ENCODE results near the gene ZNF385B. TPM values are rescaled to one million over a fixed set of nuclear protein-coding genes. Genes with fewer than 3 reads are reported as not detected.

ZNF385B gene
- total and polyA plus RNA-seq, 9 of the 15 experiments (the other 6 are each of a cell fraction or from before 2014, with no cell fraction given): 0.50 TPM; not detected in 8

DNA sequence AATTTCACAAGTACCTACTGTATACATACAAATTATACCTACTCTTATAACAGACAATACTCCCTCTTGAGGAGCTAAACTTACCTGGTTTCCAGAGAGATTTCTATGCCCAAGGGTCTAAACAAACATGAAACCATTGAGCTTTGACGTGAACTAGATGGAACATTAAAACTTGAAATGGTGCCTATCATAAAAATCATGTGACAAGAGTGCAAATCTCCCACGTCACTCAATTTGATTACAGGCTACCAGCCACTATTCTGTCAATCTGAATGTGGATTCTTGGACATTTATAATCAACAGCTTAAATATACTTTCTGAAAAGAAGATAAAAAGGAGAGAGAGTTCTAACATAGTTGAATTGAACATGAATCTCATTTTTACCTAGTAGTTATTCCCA lies 299.7 kb downstream of the ZNF385B start:
- Histone ChIP-seq H3K36me3 (ENCODE audit: control insufficient read depth, insufficient read depth, low read length) (no peaks in the 10 kb centered on the region), H2AFZ (ENCODE audit: low read depth, low read length) (no peak overlapping the region), H3K4me2 (ENCODE audit: insufficient read depth, low read length) (no peak overlapping the region), H4K20me1 (replicated peaks; ENCODE audit: control insufficient read depth, insufficient read depth, low read length) (no peaks in the 10 kb centered on the region), H3K4me1 (replicated peaks in 1 of 2; ENCODE audit: control insufficient read depth in 2 of 2, insufficient read depth in 2 of 2, low read length in 2 of 2) (no peaks in the 10 kb centered on the region), H3K9ac (ENCODE audit: insufficient read depth in 1 of 2, low read depth in 2 of 2, low read length in 2 of 2) (no peak overlapping the region), H3K27ac (ENCODE audit: extremely low read depth, low read depth, low read length) (no peak overlapping the region), H3K27me3 (ENCODE audit: control insufficient read depth in 2 of 2, insufficient read depth in 2 of 2, low read length in 2 of 2) (no peaks in the 10 kb centered on the region), H3K9me3 (replicated peaks; ENCODE audit: control insufficient read depth, insufficient read depth, low read depth, low read length) (no peaks in the 10 kb centered on the region), H3K4me3 (no peak overlapping the region), H3K79me2 (ENCODE audit: control insufficient read depth, insufficient read depth, low read length) (no peaks in the 10 kb centered on the region), H3K9me1 (ENCODE audit: control insufficient read depth, insufficient read depth, low read length) (no peaks in the 10 kb centered on the region)
- no peak for TF ChIP-seq ZNF507 (tag; conservative IDR thresholded peaks at IDR 0.05)
- TF ChIP-seq ELF4 (CRISPR knock-in tag; IDR thresholded peaks at IDR 0.05): no peak
- TF ChIP-seq, protein P1, sequence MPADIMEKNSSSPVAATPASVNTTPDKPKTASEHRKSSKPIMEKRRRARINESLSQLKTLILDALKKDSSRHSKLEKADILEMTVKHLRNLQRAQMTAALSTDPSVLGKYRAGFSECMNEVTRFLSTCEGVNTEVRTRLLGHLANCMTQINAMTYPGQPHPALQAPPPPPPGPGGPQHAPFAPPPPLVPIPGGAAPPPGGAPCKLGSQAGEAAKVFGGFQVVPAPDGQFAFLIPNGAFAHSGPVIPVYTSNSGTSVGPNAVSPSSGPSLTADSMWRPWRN (IDR thresholded peaks at IDR 0.05; ENCODE audit: low read depth): no peak
- no peak for TF ChIP-seq ZNF316 (IDR thresholded peaks at IDR 0.05)
- no peak for TF ChIP-seq ZNF121 (CRISPR knock-in tag; conservative IDR thresholded peaks at IDR 0.05)
- no peak for ATAC-seq
- POLR2A ChIA-PET: no interaction called here
- no TSS peak for BruUV-seq (replicated peaks)
- no peak for FAIRE-seq
- 0% methylated on average over 2 of the region's 2 CpGs for WGBS (ENCODE audit: insufficient coverage, low coverage, missing lambda C conversion rate)
- no peak for DNase-seq (ENCODE audit: extremely low read depth in 1 of 4, low spot score in 3 of 4)
- intact Hi-C loops (cut with micrococcal nuclease) (no loop called here), in situ Hi-C loops (cut with MboI) (no loop called here)
- CTCF ChIA-PET (ENCODE audit: low intra/inter-chr PET ratio): no interaction called here

DNA sequence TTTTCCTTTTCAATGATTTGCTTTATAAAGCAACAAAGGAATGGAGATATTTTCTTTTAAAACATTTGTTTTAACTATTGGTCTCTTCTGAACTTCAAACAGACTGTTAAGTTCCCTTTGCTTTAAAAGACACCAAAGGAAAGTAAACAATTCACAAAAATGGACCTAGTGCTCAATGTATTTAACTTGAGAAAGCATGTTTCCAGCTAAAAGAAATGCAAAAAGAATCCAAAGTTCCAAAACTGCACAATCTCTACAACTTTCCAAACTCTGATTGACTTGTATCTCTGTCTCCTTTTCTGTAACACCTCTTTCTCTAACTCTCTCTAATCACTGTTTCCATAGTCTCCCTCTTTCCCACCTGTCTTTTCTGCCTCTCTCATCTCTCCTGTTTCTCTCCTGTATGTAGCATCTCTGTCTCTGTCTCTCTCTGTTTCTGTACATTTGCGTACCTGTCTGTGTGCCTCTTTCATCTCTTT lies 301.1 kb downstream of the ZNF385B start:
- Histone ChIP-seq H3K4me3 (no peak overlapping the region), H3K9me3 (replicated peaks; ENCODE audit: control insufficient read depth, insufficient read depth, low read depth, low read length) (no peaks in the 10 kb centered on the region), H3K79me2 (ENCODE audit: control insufficient read depth, insufficient read depth, low read length) (no peaks in the 10 kb centered on the region), H3K27ac (ENCODE audit: extremely low read depth, low read depth, low read length) (no peak overlapping the region), H4K20me1 (replicated peaks; ENCODE audit: control insufficient read depth, insufficient read depth, low read length) (no peaks in the 10 kb centered on the region), H3K4me2 (ENCODE audit: insufficient read depth, low read length) (no peak overlapping the region), H3K4me1 (replicated peaks in 1 of 2; ENCODE audit: control insufficient read depth in 2 of 2, insufficient read depth in 2 of 2, low read length in 2 of 2) (no peaks in the 10 kb centered on the region), H3K36me3 (ENCODE audit: control insufficient read depth, insufficient read depth, low read length) (no peaks in the 10 kb centered on the region), H3K9ac (ENCODE audit: insufficient read depth in 1 of 2, low read depth in 2 of 2, low read length in 2 of 2) (no peak overlapping the region), H3K27me3 (ENCODE audit: control insufficient read depth in 2 of 2, insufficient read depth in 2 of 2, low read length in 2 of 2) (no peaks in the 10 kb centered on the region), H3K9me1 (ENCODE audit: control insufficient read depth, insufficient read depth, low read length) (no peaks in the 10 kb centered on the region), H2AFZ (ENCODE audit: low read depth, low read length) (no peak overlapping the region)
- in situ Hi-C loops (cut with MboI) (no loop called here), intact Hi-C loops (cut with micrococcal nuclease) (no loop called here)
- ChIA-PET POLR2A (no interaction called here), CTCF (ENCODE audit: low intra/inter-chr PET ratio) (no interaction called here)
- no TSS peak for BruUV-seq (replicated peaks)
- FAIRE-seq (no peak), ATAC-seq (no peak), DNase-seq (ENCODE audit: extremely low read depth in 1 of 4, low spot score in 3 of 4) (no peak)
- WGBS (ENCODE audit: insufficient coverage, low coverage, missing lambda C conversion rate): 0% methylated on average over 1 of the region's 1 CpG
- TF ChIP-seq, protein P2, sequence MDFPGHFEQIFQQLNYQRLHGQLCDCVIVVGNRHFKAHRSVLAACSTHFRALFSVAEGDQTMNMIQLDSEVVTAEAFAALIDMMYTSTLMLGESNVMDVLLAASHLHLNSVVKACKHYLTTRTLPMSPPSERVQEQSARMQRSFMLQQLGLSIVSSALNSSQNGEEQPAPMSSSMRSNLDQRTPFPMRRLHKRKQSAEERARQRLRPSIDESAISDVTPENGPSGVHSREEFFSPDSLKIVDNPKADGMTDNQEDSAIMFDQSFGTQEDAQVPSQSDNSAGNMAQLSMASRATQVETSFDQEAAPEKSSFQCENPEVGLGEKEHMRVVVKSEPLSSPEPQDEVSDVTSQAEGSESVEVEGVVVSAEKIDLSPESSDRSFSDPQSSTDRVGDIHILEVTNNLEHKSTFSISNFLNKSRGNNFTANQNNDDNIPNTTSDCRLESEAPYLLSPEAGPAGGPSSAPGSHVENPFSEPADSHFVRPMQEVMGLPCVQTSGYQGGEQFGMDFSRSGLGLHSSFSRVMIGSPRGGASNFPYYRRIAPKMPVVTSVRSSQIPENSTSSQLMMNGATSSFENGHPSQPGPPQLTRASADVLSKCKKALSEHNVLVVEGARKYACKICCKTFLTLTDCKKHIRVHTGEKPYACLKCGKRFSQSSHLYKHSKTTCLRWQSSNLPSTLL (IDR thresholded peaks at IDR 0.05): no peak
- TF ChIP-seq SMARCA4 (IDR thresholded peaks at IDR 0.05) (no peak), NCOA4 (IDR thresholded peaks at IDR 0.05; ENCODE audit: partially characterized antibody) (no peak), ZNF282 (CRISPR knock-in tag; IDR thresholded peaks at IDR 0.05) (no peak), ELF1 (tag; IDR thresholded peaks at IDR 0.05) (no peak), HDAC6 (IDR thresholded peaks at IDR 0.05; ENCODE audit: low read depth, low read length) (no peak), ETV5 (CRISPR knock-in tag; IDR thresholded peaks at IDR 0.05; ENCODE audit: low read depth) (no peak), ZC3H8 (IDR thresholded peaks at IDR 0.05) (no peak)
- TF ChIP-seq, protein P3, sequence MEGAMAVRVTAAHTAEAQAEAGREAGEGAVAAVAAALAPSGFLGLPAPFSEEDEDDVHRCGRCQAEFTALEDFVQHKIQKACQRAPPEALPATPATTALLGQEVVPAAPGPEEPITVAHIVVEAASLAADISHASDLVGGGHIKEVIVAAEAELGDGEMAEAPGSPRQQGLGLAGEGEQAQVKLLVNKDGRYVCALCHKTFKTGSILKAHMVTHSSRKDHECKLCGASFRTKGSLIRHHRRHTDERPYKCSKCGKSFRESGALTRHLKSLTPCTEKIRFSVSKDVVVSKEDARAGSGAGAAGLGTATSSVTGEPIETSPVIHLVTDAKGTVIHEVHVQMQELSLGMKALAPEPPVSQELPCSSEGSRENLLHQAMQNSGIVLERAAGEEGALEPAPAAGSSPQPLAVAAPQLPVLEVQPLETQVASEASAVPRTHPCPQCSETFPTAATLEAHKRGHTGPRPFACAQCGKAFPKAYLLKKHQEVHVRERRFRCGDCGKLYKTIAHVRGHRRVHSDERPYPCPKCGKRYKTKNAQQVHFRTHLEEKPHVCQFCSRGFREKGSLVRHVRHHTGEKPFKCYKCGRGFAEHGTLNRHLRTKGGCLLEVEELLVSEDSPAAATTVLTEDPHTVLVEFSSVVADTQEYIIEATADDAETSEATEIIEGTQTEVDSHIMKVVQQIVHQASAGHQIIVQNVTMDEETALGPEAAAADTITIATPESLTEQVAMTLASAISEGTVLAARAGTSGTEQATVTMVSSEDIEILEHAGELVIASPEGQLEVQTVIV (CRISPR knock-in tag; IDR thresholded peaks at IDR 0.05; ENCODE audit: borderline replicate concordance): no peak
